Measurements from ENCODE around the gene PACRG. TPM values are rescaled to one million over a fixed set of nuclear protein-coding genes. Genes with fewer than 3 reads are reported as not detected.

Gene PACRG
- total and polyA plus RNA-seq, 2 donors (not counting 3 experiments of a cell fraction or from before 2014, with no cell fraction given) = 0.08 TPM; not detected in 1

- Histone ChIP-seq H3K27ac (ENCODE audit: insufficient read depth, low read depth, low read length) (no peak overlapping the region), H3K4me1 (ENCODE audit: control insufficient read depth, extremely low read depth, insufficient read depth, low read length) (peaks cover 9% of the 10 kb centered on the region), H3K27me3 (ENCODE audit: control insufficient read depth in 2 of 2, insufficient read depth in 2 of 2, low read length in 2 of 2) (no peaks in the 10 kb centered on the region), H3K4me3 (replicated peaks in 1 of 3; ENCODE audit: insufficient read depth in 1 of 3, low read depth in 1 of 3, low read length in 3 of 3) (no peak overlapping the region), H3K9me3 (replicated peaks; ENCODE audit: control insufficient read depth, insufficient read depth, low read length) (no peaks in the 10 kb centered on the region), H3K9ac (replicated peaks; ENCODE audit: extremely low read depth, insufficient read depth, low read length) (no peak overlapping the region), H3K9me1 (replicated peaks; ENCODE audit: control insufficient read depth, extremely low read depth, insufficient read depth, low read length) (no peaks in the 10 kb centered on the region), H3K4me2 (ENCODE audit: insufficient read depth, low read length) (no peak overlapping the region), H2AFZ (ENCODE audit: low read depth, low read length) (no peak overlapping the region), H3K79me2 (ENCODE audit: control insufficient read depth, insufficient read depth, low read length) (no peaks in the 10 kb centered on the region), H3K36me3 (ENCODE audit: control insufficient read depth in 2 of 2, extremely low read depth in 1 of 2, insufficient read depth in 2 of 2, low read length in 2 of 2) (no peaks in the 10 kb centered on the region), H4K20me1 (replicated peaks; ENCODE audit: control insufficient read depth, extremely low read depth, insufficient read depth, low read length) (no peaks in the 10 kb centered on the region)
- no peak for FAIRE-seq
- dilution Hi-C loops (cut with MboI; ENCODE audit: extremely low pct_ligation_motif_present, low sequenced_read_pairs) (no loop called here), intact Hi-C loops (cut with micrococcal nuclease) (no loop called here)
- DNase-seq (ENCODE audit: low read depth, low spot score) = no peak
- TF ChIP-seq POLR2AphosphoS5 (IDR thresholded peaks at IDR 0.05; ENCODE audit: insufficient read depth, low read depth, low read length) (no peak), GATA2 (IDR thresholded peaks at IDR 0.05; ENCODE audit: insufficient read depth, insufficient read length, low read depth, low read length) (no peak), FOS (IDR thresholded peaks at IDR 0.05; ENCODE audit: borderline replicate concordance, insufficient read depth, low read length) (no peak), JUN (IDR thresholded peaks at IDR 0.05; ENCODE audit: borderline replicate concordance, insufficient read depth, insufficient read length, low read depth) (no peak), POLR2A (IDR thresholded peaks at IDR 0.05; ENCODE audit: low read depth, low read length) (no peak), MYC (IDR thresholded peaks at IDR 0.05; ENCODE audit: low read depth, low read length) (no peak), EZH2 (IDR thresholded peaks at IDR 0.05; ENCODE audit: borderline replicate concordance, low read depth, low read length, severe bottlenecking) (no peak)
- TF ChIP-seq, protein P1, sequence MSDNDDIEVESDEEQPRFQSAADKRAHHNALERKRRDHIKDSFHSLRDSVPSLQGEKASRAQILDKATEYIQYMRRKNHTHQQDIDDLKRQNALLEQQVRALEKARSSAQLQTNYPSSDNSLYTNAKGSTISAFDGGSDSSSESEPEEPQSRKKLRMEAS (IDR thresholded peaks at IDR 0.05; ENCODE audit: insufficient read depth, insufficient read length) = no peak
- TF ChIP-seq, protein P2, sequence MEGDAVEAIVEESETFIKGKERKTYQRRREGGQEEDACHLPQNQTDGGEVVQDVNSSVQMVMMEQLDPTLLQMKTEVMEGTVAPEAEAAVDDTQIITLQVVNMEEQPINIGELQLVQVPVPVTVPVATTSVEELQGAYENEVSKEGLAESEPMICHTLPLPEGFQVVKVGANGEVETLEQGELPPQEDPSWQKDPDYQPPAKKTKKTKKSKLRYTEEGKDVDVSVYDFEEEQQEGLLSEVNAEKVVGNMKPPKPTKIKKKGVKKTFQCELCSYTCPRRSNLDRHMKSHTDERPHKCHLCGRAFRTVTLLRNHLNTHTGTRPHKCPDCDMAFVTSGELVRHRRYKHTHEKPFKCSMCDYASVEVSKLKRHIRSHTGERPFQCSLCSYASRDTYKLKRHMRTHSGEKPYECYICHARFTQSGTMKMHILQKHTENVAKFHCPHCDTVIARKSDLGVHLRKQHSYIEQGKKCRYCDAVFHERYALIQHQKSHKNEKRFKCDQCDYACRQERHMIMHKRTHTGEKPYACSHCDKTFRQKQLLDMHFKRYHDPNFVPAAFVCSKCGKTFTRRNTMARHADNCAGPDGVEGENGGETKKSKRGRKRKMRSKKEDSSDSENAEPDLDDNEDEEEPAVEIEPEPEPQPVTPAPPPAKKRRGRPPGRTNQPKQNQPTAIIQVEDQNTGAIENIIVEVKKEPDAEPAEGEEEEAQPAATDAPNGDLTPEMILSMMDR (IDR thresholded peaks at IDR 0.05; ENCODE audit: extremely low read depth in 1 of 2, insufficient read depth in 1 of 2, low read depth in 1 of 2, low read length in 2 of 2) = no peak
- POLR2A ChIA-PET = no interaction called here
- CTCF ChIA-PET = interaction anchor here (1.8 kb wide), 1 partner anchor 9 kb away, joined by 4 read pairs; no protein-coding TSS in a partner anchor
- BruUV-seq (replicated peaks) = no TSS peak
Measured at GRCh38 chr6:163264662-163265035, 536.9 kb downstream of the PACRG start.
